Panc1 (cell line): ENCODE measurements around the gene SLC35F1.

ENCODE experiments used
- POLR2AphosphoS5 ChIP-seq: IDR thresholded peaks from 2 replicates; pipeline ENCODE4 v1.6.1; 2012; ENCODE audit warnings: mild to moderate bottlenecking, low read depth, low read length, moderate library complexity
- SIN3A ChIP-seq: IDR thresholded peaks from 2 replicates; pipeline ENCODE4 v1.6.1; 2012; ENCODE audit warnings: low read depth, mild to moderate bottlenecking, low read length, moderate library complexity, borderline replicate concordance; ENCODE audit not compliant: insufficient read depth
- TCF7L2 ChIP-seq: IDR thresholded peaks from 2 replicates; pipeline ENCODE4 v1.6.1; 2011; ENCODE audit warnings: mild to moderate bottlenecking, low read depth, low read length, inconsistent platforms
- TF ChIP-seq, protein P1 (sequence below): fragments of 450-650 bp; IDR thresholded peaks from 2 replicates; pipeline ENCODE4 v1.5.1; 2017; ENCODE audit warnings: mild to moderate bottlenecking
- TF ChIP-seq, protein P2 (sequence below), 2 experiments: IDR thresholded peaks; 2 replicates each; pipeline ENCODE4 v1.6.1; 2011 to 2012; ENCODE audit warnings: low read depth in 2 of 2, control low read depth in 1 of 2, low read length in 1 of 2, mild to moderate bottlenecking in 1 of 2, moderate library complexity in 1 of 2; ENCODE audit not compliant: insufficient read depth in 1 of 2

- TF ChIP-seq, protein P1, sequence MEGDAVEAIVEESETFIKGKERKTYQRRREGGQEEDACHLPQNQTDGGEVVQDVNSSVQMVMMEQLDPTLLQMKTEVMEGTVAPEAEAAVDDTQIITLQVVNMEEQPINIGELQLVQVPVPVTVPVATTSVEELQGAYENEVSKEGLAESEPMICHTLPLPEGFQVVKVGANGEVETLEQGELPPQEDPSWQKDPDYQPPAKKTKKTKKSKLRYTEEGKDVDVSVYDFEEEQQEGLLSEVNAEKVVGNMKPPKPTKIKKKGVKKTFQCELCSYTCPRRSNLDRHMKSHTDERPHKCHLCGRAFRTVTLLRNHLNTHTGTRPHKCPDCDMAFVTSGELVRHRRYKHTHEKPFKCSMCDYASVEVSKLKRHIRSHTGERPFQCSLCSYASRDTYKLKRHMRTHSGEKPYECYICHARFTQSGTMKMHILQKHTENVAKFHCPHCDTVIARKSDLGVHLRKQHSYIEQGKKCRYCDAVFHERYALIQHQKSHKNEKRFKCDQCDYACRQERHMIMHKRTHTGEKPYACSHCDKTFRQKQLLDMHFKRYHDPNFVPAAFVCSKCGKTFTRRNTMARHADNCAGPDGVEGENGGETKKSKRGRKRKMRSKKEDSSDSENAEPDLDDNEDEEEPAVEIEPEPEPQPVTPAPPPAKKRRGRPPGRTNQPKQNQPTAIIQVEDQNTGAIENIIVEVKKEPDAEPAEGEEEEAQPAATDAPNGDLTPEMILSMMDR, result no peak
- TF ChIP-seq TCF7L2 (no peak), POLR2AphosphoS5 (no peak), SIN3A (no peak)
- TF ChIP-seq, protein P2, sequence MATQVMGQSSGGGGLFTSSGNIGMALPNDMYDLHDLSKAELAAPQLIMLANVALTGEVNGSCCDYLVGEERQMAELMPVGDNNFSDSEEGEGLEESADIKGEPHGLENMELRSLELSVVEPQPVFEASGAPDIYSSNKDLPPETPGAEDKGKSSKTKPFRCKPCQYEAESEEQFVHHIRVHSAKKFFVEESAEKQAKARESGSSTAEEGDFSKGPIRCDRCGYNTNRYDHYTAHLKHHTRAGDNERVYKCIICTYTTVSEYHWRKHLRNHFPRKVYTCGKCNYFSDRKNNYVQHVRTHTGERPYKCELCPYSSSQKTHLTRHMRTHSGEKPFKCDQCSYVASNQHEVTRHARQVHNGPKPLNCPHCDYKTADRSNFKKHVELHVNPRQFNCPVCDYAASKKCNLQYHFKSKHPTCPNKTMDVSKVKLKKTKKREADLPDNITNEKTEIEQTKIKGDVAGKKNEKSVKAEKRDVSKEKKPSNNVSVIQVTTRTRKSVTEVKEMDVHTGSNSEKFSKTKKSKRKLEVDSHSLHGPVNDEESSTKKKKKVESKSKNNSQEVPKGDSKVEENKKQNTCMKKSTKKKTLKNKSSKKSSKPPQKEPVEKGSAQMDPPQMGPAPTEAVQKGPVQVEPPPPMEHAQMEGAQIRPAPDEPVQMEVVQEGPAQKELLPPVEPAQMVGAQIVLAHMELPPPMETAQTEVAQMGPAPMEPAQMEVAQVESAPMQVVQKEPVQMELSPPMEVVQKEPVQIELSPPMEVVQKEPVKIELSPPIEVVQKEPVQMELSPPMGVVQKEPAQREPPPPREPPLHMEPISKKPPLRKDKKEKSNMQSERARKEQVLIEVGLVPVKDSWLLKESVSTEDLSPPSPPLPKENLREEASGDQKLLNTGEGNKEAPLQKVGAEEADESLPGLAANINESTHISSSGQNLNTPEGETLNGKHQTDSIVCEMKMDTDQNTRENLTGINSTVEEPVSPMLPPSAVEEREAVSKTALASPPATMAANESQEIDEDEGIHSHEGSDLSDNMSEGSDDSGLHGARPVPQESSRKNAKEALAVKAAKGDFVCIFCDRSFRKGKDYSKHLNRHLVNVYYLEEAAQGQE (IDR thresholded peaks at IDR 0.05; ENCODE audit: insufficient read depth in 1 of 2, low read depth in 2 of 2, low read length in 1 of 2), result no peak
Measured at GRCh38 chr6:117974914-117975627, 68.0 kb downstream of the SLC35F1 start.
